GM12878 (cell line): ENCODE data around the gene CSTB. TPM values are rescaled to one million over a fixed set of nuclear protein-coding genes. Genes with fewer than 3 reads are reported as not detected.

Experiments
- ATAC-seq: fragments of 200-7000 bp; cut with Tn5 transposase; 3 replicates; pipeline ENCODE4 v1.9.1; 2020; ENCODE audit warnings: mild to moderate bottlenecking, moderate library complexity
- BruUV-seq: library from RNA; stranded (reverse); fragments of 400-500 nt; replicated peaks from 2 replicates; lab custom pipeline; 2021; lab: Mats Ljungman, UMichigan
- CTCF ChIA-PET: fragments of 300-600 bp; sonication (Branson Sonifier 250); formaldehyde crosslinking; extraction: SDS; loops from one replicate; lab custom pipeline; 2021; ENCODE audit warnings: inconsistent platforms; lab: Yijun Ruan, JAX
- POLR2A ChIA-PET: fragments of 350-600 bp; formaldehyde crosslinking; extraction: SDS; loops from one replicate; lab custom pipeline; 2021; ENCODE audit warnings: inconsistent platforms; lab: Charles Lee
- RAD21 ChIA-PET: fragments of 300-600 bp; sonication (Branson Sonifier 250); formaldehyde crosslinking; loops from one replicate; lab custom pipeline; 2023; ENCODE audit warnings: antibody characterized with exemption; ENCODE audit not compliant: unreplicated experiment; lab: Charles Lee
- SMC1A ChIA-PET: fragments of 300-600 bp; sonication (Branson Sonifier 250); formaldehyde crosslinking; loops from one replicate; lab custom pipeline; 2023; ENCODE audit not compliant: unreplicated experiment, uncharacterized antibody; lab: Charles Lee
- DNase-seq: peaks from one replicate; pipeline ENCODE4 v3.0.0-alpha.2; 2011; ENCODE audit warnings: low read depth, low spot score
- FAIRE-seq: peaks from 3 replicates; lab custom pipeline; 2011; peaks lifted over from hg19 to GRCh38; lab: Jason Lieb, UNC
- H2AFZ ChIP-seq: 2 replicates; pipeline ENCODE4 v1.6.0; 2011; ENCODE audit warnings: low read depth, low read length, control low read depth; ENCODE audit not compliant: control insufficient read depth
- H3K27ac ChIP-seq: 2 replicates; pipeline ENCODE4 v1.5.1; 2011; ENCODE audit warnings: control low read depth; ENCODE audit not compliant: control insufficient read depth, insufficient read depth
- H3K27me3 ChIP-seq, 2 experiments: replicated peaks in 1 of 2; 2 replicates each; pipeline versions ENCODE4 v1.6.0 to v1.6.1; 2011; ENCODE audit warnings: low read length in 1 of 2; ENCODE audit not compliant: control insufficient read depth in 2 of 2, insufficient read depth in 2 of 2
- H3K36me3 ChIP-seq, 2 experiments: 2 replicates each; pipeline ENCODE4 v1.5.1; 2011; ENCODE audit warnings: low read length in 1 of 2; ENCODE audit not compliant: control insufficient read depth in 2 of 2, insufficient read depth in 2 of 2
- H3K4me1 ChIP-seq: 2 replicates; pipeline ENCODE4 v1.6.1; 2011; ENCODE audit warnings: mild to moderate bottlenecking, low read length, moderate library complexity, mixed read lengths; ENCODE audit not compliant: control insufficient read depth, insufficient read depth
- H3K4me2 ChIP-seq: 2 replicates; pipeline ENCODE4 v1.6.0; 2011; ENCODE audit warnings: control low read depth; ENCODE audit not compliant: control insufficient read depth, insufficient read depth
- H3K4me3 ChIP-seq: fragments of 200-600 bp; sonication (generic); 2 replicates; pipeline ENCODE4 v1.5.1; 2016
- H3K79me2 ChIP-seq: 2 replicates; pipeline ENCODE4 v1.6.0; 2011; ENCODE audit warnings: low read length; ENCODE audit not compliant: control insufficient read depth, insufficient read depth
- H3K9ac ChIP-seq: 2 replicates; pipeline ENCODE4 v1.8.0; 2011; ENCODE audit warnings: low read length, control low read depth, mixed read lengths; ENCODE audit not compliant: control insufficient read depth, insufficient read depth
- H3K9me3 ChIP-seq: replicated peaks from 3 replicates; pipeline ENCODE4 v1.5.1; 2011; ENCODE audit warnings: mild to moderate bottlenecking, low read length; ENCODE audit not compliant: control insufficient read depth, insufficient read depth
- H4K20me1 ChIP-seq: 2 replicates; pipeline ENCODE4 v1.6.0; 2011; ENCODE audit not compliant: control insufficient read depth, insufficient read depth
- BMI1 ChIP-seq: fragments of 450-650 bp; IDR thresholded peaks from 2 replicates; pipeline ENCODE4 v1.6.1; 2016; ENCODE audit warnings: mild to moderate bottlenecking, moderate library complexity, borderline replicate concordance
- CBFB ChIP-seq: IDR thresholded peaks from 2 replicates; pipeline ENCODE4 v1.6.1; 2016; ENCODE audit warnings: antibody characterized with exemption, low read depth
- CHD1 ChIP-seq: IDR thresholded peaks from 2 replicates; pipeline ENCODE4 v1.6.1; 2012; ENCODE audit warnings: low read depth, low read length, improper control_type of control experiment
- CREB1 ChIP-seq: IDR thresholded peaks from 2 replicates; pipeline ENCODE4 v1.6.1; 2012; ENCODE audit warnings: low read depth, mild to moderate bottlenecking, inconsistent platforms
- GATAD2B ChIP-seq: fragments of 450-650 bp; conservative IDR thresholded peaks from 2 replicates; pipeline ENCODE4 v1.6.1; 2017; ENCODE audit warnings: low read depth, mild to moderate bottlenecking, moderate library complexity
- JUND ChIP-seq: IDR thresholded peaks from 2 replicates; pipeline ENCODE4 v1.6.1; 2012; ENCODE audit warnings: low read depth, mild to moderate bottlenecking, low read length, improper control_type of control experiment, moderate library complexity
- KAT2A ChIP-seq: conservative IDR thresholded peaks from 2 replicates; pipeline ENCODE4 v1.6.1; 2011; ENCODE audit warnings: low read depth, low read length; ENCODE audit not compliant: control insufficient read depth
- MTA2 ChIP-seq: fragments of 450-650 bp; IDR thresholded peaks from 2 replicates; pipeline ENCODE4 v1.6.1; 2016; ENCODE audit warnings: low read depth, mild to moderate bottlenecking, moderate library complexity
- MYC ChIP-seq: IDR thresholded peaks from 2 replicates; pipeline ENCODE4 v1.6.1; 2011; ENCODE audit warnings: mild to moderate bottlenecking, low read length, moderate library complexity, inconsistent platforms; ENCODE audit not compliant: insufficient read depth, insufficient replicate concordance, insufficient read length, severe bottlenecking
- NR2F1 ChIP-seq: fragments of 450-650 bp; conservative IDR thresholded peaks from 2 replicates; pipeline ENCODE4 v1.6.1; 2017; ENCODE audit warnings: mild to moderate bottlenecking
- RAD21 ChIP-seq: IDR thresholded peaks from 2 replicates; pipeline ENCODE4 v1.6.1; 2011; ENCODE audit warnings: mild to moderate bottlenecking, low read depth, low read length, moderate library complexity; ENCODE audit not compliant: insufficient read depth
- RBBP5 ChIP-seq: fragments of 200-600 bp; sonication (generic); conservative IDR thresholded peaks from 2 replicates; pipeline ENCODE4 v1.6.1; 2016
- SPI1 ChIP-seq: IDR thresholded peaks from 2 replicates; pipeline ENCODE4 v1.6.1; 2011; ENCODE audit warnings: low read depth, mild to moderate bottlenecking, low read length, moderate library complexity, borderline replicate concordance; ENCODE audit not compliant: insufficient read depth
- SREBF1 ChIP-seq: IDR thresholded peaks from 2 replicates; pipeline ENCODE4 v1.6.1; 2012; ENCODE audit warnings: mild to moderate bottlenecking, low read length
- SUPT20H ChIP-seq: IDR thresholded peaks from 2 replicates; pipeline ENCODE4 v1.6.1; 2011; ENCODE audit warnings: low read depth, mild to moderate bottlenecking, low read length, moderate library complexity, borderline replicate concordance; ENCODE audit not compliant: control insufficient read depth
- TCF12 ChIP-seq: IDR thresholded peaks from 2 replicates; pipeline ENCODE4 v1.6.1; 2011; ENCODE audit warnings: low read depth, mild to moderate bottlenecking, low read length
- TCF3 ChIP-seq: IDR thresholded peaks from 2 replicates; pipeline ENCODE4 v1.6.1; 2012; ENCODE audit warnings: low read depth, mild to moderate bottlenecking, low read length, borderline replicate concordance; ENCODE audit not compliant: insufficient read depth
- TCF7 ChIP-seq: IDR thresholded peaks from 2 replicates; pipeline ENCODE4 v1.6.1; 2014; ENCODE audit warnings: antibody characterized with exemption, borderline replicate concordance
- ZNF217 ChIP-seq: fragments of 450-650 bp; IDR thresholded peaks from 2 replicates; pipeline ENCODE4 v1.6.1; 2017; ENCODE audit warnings: antibody characterized with exemption, mild to moderate bottlenecking
- ZNF24 ChIP-seq: fragments of 450-650 bp; IDR thresholded peaks from 2 replicates; pipeline ENCODE4 v1.6.1; 2017; ENCODE audit warnings: antibody characterized with exemption, mild to moderate bottlenecking
- ZNF622 ChIP-seq: fragments of 450-650 bp; IDR thresholded peaks from 2 replicates; pipeline ENCODE4 v1.6.1; 2017; ENCODE audit warnings: mild to moderate bottlenecking, inconsistent platforms
- WGBS: methylation state at CpG from one replicate; pipeline ENCODE4 v1.1.6; 2016; ENCODE audit warnings: low lambda C conversion rate; ENCODE audit not compliant: insufficient replicate concordance, insufficient coverage; ENCODE audit errors: missing lambda C conversion rate; 5-methylcytosine and 5-hydroxymethylcytosine counted together
- in situ Hi-C: fragments of 300-500 bp; cut with MboI; formaldehyde crosslinking; loops from 9 replicates; pipeline ENCODE4 v1.14.3; 2018; ENCODE audit warnings: mixed read lengths
- intact Hi-C: fragments of 100-400 bp; cut with micrococcal nuclease; formaldehyde crosslinking; loops from one replicate; pipeline ENCODE4 v1.14.2; 2022; ENCODE audit not compliant: unreplicated experiment
- polyA plus RNA-seq, 11 experiments: library from polyadenylated mRNA; depleted of rRNA in 4 of 11; unstranded in 6 of 11; stranded (reverse) in 5 of 11; fragments of >200 nt; fragmentation: Nextera tagmentation in 4 of 11; fragmentation: Illumina TruSeq in 1 of 11; extraction: Ambion mirVana in 4 of 11; extraction: Trizol in 1 of 11; gene quantifications; 1 replicate in 1 of 11; 2 replicates in 10 of 11; pipeline versions ENCODE4 v1.2.1 to v1.2.3, GENCODE V29; 2011 to 2016; ENCODE audit warnings: inconsistent platforms in 2 of 11, missing spikeins in 2 of 11, low read depth in 1 of 11
- total RNA-seq, 4 experiments: library from RNA; depleted of rRNA in 3 of 4; stranded (reverse); fragments of >200 nt in 3 of 4; fragmentation: Illumina TruSeq in 1 of 4; extraction: Trizol in 1 of 4; gene quantifications; 2 replicates each; pipeline versions ENCODE4 v1.2.1 to v1.2.3, GENCODE V29; 2013 to 2021
- TF ChIP-seq, protein P1 (sequence below): fragments of 450-650 bp; formaldehyde crosslinking; IDR thresholded peaks from 2 replicates; pipeline ENCODE4 v1.4.0; 2022; ENCODE audit warnings: mild to moderate bottlenecking, moderate library complexity
- TF ChIP-seq, protein P2 (sequence below): IDR thresholded peaks from 2 replicates; pipeline ENCODE4 v1.6.1; 2011; ENCODE audit warnings: low read depth, mild to moderate bottlenecking, low read length, moderate library complexity, borderline replicate concordance; ENCODE audit errors: extremely low read depth

Gene CSTB
- total and polyA plus RNA-seq, 10 of the 15 experiments (the other 5 are each of a cell fraction or from before 2014, with no cell fraction given), result 12.5 to 82.7 (median 41.9) TPM

DNA sequence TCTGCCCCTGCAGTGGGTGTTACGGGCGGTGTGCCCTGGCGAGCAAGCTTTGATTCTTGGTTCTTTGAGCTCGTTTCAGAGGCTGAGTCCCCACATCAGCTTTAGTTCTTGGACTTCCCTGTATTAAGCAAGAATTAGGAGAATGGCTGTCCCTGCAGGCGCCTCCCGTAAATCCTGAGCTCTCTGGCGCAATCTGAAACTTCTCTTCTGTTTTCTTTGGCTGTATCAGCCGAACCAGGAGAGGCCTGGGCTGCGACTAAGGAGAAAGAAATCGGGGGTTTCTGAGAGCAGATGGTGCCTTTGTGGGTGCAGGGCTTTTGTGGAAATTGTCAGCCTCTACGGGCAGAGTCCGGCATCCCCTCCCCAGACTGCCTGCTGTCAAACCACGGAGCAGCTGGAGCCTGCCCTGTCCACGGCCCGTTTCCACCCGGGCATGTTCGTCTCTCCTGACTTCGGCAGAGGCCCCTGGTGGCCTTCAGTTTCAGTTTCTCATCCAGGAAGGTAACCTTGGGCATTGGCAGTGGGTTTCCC, 17.9 kb downstream of the CSTB start (continued):
- TF ChIP-seq SUPT20H (no peak), TCF7 (no peak), GATAD2B (no peak), NR2F1 (no peak), MYC (no peak)
- TF ChIP-seq, protein P1, sequence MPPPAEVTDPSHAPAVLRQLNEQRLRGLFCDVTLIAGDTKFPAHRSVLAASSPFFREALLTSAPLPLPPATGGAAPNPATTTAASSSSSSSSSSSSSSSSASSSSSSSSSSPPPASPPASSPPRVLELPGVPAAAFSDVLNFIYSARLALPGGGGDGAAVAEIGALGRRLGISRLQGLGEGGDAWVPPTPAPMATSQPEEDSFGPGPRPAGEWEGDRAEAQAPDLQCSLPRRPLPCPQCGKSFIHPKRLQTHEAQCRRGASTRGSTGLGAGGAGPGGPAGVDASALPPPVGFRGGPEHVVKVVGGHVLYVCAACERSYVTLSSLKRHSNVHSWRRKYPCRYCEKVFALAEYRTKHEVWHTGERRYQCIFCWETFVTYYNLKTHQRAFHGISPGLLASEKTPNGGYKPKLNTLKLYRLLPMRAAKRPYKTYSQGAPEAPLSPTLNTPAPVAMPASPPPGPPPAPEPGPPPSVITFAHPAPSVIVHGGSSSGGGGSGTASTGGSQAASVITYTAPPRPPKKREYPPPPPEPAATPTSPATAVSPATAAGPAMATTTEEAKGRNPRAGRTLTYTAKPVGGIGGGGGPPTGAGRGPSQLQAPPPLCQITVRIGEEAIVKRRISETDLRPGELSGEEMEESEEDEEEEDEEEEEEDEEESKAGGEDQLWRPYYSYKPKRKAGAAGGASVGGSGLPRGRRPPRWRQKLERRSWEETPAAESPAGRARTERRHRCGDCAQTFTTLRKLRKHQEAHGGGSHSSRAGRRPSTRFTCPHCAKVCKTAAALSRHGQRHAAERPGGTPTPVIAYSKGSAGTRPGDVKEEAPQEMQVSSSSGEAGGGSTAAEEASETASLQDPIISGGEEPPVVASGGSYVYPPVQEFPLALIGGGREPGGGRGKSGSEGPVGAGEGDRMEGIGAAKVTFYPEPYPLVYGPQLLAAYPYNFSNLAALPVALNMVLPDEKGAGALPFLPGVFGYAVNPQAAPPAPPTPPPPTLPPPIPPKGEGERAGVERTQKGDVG (CRISPR knock-in tag), result no peak
- TF ChIP-seq, all 136 proteins: peak for 0

DNA sequence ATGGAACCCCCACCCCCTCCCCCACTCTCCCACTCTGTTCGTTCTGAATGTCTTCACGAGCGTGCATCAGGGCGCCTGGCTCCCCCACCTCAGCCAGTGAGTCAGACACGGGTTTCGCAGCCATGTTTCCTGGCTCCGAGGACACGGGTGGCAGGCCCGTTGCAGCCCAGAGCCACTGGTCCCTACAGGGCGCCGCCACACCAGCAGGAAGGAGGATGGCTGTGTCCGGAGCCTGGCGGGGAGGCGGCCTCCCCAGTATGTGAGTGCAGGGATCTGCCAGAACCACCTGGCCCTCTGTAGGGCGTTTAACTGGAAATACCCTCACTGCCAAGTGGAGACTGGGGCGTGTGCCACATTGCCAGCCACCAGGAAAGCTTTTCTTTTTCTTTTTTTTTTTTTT, 18.5 kb downstream of the CSTB start:
- TF ChIP-seq ZNF217, result no peak
- TF ChIP-seq CHD1, result no peak
- TF ChIP-seq SPI1, result no peak
- TF ChIP-seq TCF3, result no peak
- TF ChIP-seq ZNF24, result no peak
- no peak for TF ChIP-seq RBBP5
- no peak for TF ChIP-seq ZNF622
- no peak for TF ChIP-seq RAD21
- no peak for TF ChIP-seq MTA2
- no peak for TF ChIP-seq BMI1
- TF ChIP-seq CREB1, result no peak
- TF ChIP-seq, protein P2, sequence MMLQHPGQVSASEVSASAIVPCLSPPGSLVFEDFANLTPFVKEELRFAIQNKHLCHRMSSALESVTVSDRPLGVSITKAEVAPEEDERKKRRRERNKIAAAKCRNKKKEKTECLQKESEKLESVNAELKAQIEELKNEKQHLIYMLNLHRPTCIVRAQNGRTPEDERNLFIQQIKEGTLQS, result no peak
- TF ChIP-seq CBFB, result no peak
- TF ChIP-seq JUND, result no peak
- TF ChIP-seq KAT2A, result no peak
- TF ChIP-seq SREBF1, result no peak
- no peak for TF ChIP-seq TCF12
- BruUV-seq, result no TSS peak
- DNase-seq (no peak), ATAC-seq (no peak), FAIRE-seq (no peak)
- Histone ChIP-seq H3K79me2 (no peaks in the 10 kb centered on the region), H3K36me3 (peaks cover 11 to 36% of the 10 kb centered on the region in 2 experiments; a peak in 3 of 4 replicates), H3K9ac (no peak overlapping the region), H3K27ac (no peak overlapping the region), H3K27me3 (no peaks in the 10 kb centered on the region), H3K9me3 (no peaks in the 10 kb centered on the region), H3K4me2 (no peak overlapping the region), H3K4me1 (no peaks in the 10 kb centered on the region), H2AFZ (no peak overlapping the region), H3K4me3 (no peak overlapping the region), H4K20me1 (no peaks in the 10 kb centered on the region)
- SMC1A ChIA-PET, result no interaction called here
- RAD21 ChIA-PET, result no interaction called here
- intact Hi-C loops, result no loop called here
- 89% methylated on average over 16 of the region's 16 CpGs for WGBS
- in situ Hi-C loops, result no loop called here
- CTCF ChIA-PET, result no interaction called here
- POLR2A ChIA-PET, result no interaction called here
